GM18519 (cell line): Measurements from ENCODE around the gene CFAP299.
"Not testable (repeated sequence)": the region's sequence is repeated elsewhere in the genome, so short reads cannot be mapped to it uniquely, and the experiment has no call there.

Experiments
- ATAC-seq: cut with Tn5 transposase; IDR thresholded peaks from one replicate; pipeline ENCODE4 v1.9.1; 2021; ENCODE audit warnings: mild to moderate bottlenecking, moderate library complexity; ENCODE audit not compliant: unreplicated experiment, low FRiP score

CFAP299 gene

DNA sequence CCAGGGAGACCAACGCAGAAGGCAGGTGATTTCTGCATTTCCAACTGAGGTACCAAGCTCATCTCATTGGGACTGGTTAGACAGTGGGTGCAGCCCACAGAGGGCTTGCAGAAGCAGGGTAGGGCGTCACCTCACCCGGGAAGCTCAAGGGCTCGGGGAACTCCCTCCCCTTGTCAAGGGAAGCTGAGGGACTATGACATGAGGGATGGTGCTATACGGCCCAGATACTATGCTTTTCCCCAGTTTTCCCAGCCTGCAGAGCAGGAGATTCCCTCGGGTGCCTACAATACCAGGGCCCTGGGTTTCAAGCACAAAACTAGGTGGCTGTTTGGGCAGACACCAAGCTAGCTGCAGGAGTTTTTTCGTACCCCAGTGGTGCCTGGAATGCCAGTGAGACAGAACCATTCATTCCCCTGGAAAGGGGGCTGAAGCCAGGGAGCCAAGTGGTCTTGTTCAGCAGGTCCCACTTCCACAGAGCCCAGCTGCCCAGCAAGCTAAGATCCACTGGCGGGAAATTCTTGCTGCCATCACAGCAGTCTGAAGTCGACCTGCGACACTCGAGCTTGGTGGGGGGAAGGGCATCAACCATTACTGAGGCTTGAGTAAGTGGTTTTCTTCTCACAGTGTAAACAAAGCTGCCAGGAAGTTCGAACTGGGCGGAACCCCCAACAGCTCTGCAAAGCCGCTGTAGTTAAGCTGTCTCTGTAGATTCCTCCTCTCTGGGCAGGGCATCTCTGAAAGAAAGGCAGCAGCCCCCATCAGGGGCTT, 103.9 kb downstream of the CFAP299 start:
- ATAC-seq = not testable (repeated sequence)

DNA sequence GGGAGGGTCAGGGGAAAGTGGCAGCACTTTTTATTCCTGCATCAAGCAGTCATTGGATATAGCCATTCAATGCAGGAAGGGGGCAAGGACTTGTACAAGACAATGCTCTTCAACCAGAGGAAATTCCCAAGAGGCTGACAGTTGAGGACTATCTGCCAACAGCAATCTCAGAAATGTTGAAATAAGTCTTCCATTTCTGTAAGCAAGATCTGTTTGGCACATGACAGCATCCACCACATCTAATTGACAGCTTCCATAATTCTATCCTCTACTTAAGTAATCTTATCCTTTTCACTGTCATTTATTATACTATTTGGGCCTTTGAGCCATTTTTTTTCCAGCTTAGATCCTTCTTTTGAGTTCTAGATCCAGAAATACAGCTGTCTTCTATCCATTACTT, 110.7 kb downstream of the CFAP299 start:
- ATAC-seq = no peak

DNA sequence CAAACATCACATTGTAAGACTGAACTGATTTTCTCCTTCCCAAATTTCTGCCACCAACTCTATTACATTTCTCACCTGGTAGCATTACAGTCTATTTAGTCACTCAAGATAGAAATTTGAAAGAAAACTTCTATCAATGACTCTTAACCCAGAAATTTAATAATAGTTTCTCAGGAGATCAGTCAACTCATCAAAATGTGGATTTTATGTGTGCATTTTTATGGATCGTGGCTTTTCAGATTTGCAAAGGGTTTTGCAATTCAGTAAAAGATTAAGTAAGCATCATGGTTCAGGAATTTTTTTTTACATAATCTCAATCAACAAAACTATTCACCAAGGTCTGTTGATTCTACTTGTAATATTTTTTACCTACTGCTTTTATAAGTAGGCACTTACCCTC, 111.1 kb downstream of the CFAP299 start:
- ATAC-seq = no peak

DNA sequence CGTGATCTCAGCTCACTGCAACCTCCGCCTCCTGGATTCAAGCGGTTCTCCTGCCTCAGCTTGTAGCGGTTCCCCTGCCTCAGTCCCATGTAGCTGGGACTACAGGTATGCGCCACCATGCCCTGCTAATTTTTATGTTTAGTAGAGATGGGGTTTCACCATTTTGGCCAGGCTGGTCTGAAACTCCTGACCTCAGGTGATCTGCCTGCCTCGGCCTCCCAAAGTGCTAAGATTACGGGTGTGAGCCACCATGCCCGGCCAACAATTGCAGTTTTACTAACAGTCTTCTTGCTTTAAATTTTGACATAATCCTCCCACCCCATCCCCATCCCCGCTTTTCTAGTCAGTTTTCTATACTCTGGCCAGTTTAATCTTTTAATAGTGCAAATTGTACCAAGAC, 112.0 kb downstream of the CFAP299 start:
- no peak for ATAC-seq

DNA sequence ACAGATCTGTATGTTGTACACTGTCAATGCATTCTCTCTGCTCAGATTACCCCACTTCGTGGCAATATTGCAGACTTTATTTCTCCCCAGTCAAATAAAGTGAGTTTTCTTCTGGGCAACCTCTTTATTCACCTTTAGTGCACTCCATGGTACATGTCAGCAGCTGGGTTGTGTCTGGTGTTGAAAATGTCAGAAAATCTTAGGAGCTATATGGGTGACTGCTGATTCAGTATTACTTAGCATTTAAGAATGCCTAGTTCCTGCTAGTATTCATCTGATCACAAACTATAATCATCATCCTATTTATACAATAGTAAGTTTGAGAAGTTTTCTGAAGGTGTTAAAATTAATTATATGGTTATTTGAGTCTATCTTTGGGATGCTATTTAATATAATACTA, 112.5 kb downstream of the CFAP299 start:
- no peak for ATAC-seq

DNA sequence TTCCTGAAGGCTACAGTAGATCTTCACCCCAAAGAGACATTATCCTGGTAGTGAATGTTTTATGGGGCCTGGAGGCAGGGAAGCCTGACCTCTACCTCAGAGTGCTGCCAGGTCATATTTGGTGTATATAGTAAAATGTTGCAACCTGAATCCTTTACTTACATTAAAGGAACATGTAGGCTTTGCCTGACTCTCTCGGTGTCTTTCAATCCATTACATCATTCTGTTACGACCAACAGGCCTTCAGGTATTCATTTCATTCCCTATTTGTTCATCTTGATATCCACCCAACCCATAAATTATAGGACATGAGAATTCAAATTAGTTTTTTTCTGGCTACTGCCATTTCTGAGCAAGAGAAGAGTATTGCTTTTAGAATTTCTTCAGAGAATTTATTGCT, 116.5 kb downstream of the CFAP299 start:
- no peak for ATAC-seq

DNA sequence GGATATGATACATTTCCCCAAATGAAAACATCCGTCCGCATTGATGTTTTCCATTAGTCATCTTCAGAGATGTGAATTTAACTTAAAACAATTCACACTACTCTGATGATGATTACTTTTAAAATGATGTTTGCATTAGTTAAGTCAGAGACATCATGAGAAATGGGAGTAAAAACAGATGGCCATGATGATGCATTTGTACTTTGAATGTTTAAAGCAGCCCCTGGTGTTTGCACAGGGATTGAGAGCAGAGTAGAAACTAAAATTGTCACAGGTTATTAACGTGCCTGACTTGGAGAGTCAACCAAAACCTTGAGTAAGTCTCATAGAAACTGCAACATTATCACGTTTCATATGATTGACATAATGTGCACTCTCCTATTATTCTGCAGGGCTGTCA, 117.2 kb downstream of the CFAP299 start:
- ATAC-seq = no peak

DNA sequence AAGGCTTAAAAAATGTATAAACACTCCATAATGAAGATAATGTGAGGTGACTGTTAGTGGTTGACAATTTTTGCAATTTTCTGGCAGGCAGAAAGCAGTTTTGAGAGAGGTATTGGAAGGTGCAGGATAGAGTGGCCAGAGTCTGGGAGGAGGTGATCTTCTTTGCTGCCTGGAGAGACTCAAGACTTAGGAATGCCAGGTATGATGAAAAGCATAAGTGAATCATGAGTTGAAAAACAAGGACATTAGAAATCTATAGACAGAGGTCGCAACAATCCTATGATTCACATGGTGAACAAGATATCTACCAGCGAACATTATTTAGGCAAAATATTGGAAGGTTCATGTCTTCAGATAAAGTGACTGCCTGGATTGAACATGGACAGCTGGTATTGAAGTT, 118.5 kb downstream of the CFAP299 start:
- ATAC-seq = no peak

DNA sequence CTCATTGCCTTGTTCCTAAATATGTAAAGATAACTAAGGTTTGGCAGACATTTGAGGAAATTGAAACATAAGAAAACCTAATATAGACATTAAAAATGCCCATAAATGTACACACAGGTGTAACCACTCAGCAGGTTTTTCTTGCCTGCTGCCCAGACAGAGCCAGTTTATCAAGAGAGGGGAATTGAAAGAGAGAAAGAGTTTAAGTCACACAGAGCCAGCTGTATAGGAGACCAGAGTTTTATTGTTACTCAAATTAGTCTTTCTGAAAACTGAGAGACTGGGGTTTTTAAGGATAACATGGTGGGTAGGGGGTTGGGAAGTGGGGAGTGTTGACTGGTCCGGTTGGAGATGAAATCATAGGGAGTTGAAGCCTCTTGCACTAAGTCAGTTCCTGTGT, 119.0 kb downstream of the CFAP299 start:
- ATAC-seq = no peak

DNA sequence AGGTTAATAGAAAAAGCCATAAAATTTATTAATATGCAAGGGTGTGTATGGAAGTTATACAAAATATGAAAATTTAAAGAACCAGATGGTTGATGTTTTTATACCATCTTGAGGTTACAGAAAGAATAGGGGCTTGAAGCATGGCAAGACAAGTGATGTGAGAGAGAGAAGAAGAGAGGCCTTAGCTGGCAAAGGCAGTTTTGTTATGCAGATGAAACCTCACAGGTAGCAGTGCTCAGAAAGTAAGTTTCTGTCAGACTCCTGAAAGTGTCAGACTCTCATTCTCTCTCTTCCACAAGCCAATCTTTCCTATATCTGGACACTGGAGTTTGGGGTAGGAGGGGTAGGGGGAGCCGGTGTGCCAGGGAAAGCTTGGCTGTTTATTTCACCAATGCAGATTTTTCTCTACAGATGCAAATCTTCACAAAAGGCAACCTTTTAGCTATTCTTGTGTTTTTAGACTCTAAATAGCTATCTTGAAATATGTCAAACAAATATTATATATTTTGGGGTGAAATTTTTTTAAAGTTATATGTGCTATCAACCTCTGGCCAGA, 124.5 kb downstream of the CFAP299 start:
- ATAC-seq = no peak

DNA sequence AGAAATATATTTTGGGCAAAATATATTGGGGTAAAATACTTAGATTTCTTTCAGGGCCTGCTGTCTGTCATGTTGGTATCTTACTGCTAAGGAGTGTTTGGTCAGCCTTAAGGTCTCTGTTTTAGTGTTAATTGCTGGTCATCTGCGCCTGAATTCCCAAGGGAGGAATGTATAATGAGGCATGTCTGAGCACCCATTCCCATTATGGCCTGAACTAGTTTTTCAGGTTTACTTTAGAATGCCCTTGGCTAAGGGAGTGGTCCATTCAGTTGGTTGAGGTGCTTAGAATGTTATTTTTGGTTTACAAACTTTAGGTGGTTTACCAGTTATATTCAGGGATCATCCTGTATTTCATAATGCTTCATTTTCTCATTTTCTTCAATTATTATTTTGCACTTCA, 125.9 kb downstream of the CFAP299 start:
- ATAC-seq = no peak

DNA sequence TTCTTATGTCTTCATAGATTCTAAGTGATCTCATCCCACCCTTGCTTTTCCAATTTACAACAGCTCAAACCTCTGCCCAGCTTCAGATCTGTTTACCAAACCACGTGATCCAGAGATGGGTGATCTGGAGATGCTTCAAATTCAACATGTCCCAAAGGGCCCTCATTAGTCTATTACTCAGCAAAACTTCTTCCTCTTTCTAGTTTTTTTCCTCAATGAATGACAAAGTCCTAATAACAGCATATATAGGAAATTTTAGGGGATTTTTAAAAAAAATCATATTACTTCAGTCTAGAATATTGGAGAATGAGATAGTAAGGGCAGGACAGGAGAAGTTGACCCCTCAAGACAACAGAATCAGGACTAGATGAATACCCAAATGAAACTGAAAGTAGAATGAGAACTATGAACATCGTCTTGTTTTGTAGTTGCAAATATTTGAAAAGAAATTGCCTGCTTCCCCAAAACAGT, 127.1 kb downstream of the CFAP299 start:
- peak; percentile 79 for ATAC-seq

DNA sequence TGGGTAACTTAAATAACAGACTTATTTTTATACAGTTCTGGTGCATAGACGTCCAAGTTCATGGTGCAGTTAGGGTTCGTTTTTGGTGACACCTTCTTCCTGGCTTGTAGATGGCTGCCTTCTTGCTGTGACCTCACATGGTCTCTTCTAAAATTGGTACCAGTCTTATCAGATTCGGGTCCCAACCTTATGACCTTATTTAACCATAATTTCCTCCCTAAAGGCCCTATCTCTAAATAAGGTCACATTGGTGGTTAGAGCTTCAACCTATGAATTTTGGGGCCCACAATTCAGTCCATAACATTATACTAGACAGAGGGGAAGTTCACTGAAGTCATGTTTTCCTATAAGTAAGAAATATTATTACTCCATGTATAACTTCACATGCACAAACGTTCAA, 128.0 kb downstream of the CFAP299 start:
- ATAC-seq = no peak

DNA sequence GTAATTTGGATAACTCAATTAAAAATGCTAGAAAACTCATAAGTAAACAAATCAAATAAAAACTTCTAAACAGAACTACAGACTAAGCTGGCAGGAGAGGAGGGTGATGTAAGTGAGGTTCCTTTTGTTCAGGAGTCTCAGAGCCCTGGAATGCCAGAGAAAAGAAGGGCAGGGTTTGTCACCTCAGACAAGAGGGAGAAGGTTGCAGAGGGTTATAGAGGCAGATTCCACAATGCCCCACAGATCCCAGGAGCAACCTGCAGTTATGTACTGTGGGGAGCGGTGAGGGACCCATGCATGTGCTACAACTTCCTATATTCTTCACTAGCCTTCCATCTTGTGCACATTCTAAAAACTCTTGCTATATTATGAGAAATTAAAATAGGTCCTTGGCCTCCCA, 129.7 kb downstream of the CFAP299 start:
- no peak for ATAC-seq

DNA sequence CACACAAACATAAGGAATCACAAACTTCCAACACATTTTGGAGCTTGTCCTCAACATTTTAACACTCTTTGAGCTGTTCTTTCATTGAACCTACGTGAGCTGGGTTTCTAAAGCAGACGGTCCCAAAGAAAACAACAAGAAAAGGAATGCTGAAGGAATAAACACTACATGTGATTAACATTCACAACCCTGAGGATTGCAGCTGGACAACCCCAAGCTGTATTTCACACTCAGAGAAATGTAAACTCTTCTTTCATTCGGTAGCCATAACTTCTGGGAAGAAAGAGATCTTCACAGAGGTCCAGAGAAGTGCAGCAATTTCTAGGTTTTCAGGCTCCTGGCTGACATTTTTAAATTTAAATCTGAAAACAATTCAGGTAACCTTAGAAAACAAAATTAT, 130.2 kb downstream of the CFAP299 start:
- no peak for ATAC-seq

DNA sequence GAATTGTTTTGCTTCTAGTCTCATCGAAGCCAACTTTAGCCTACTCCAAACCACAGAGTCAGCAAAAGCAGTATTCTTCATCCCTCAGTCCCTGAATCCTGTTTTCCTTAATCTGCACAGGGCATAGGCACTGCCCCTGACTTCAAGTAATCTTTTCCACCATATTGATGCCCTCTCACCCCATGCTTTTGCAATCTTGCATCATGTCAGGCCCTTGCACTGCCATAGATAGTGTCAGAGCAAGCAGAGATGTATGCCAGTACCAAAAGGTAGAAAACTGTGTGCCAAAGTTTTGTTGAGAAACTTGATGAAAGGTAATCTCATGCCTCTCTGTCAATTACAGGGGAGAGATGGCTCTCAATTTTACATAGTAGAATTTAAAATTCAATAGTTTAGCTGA, 131.1 kb downstream of the CFAP299 start:
- ATAC-seq = no peak

DNA sequence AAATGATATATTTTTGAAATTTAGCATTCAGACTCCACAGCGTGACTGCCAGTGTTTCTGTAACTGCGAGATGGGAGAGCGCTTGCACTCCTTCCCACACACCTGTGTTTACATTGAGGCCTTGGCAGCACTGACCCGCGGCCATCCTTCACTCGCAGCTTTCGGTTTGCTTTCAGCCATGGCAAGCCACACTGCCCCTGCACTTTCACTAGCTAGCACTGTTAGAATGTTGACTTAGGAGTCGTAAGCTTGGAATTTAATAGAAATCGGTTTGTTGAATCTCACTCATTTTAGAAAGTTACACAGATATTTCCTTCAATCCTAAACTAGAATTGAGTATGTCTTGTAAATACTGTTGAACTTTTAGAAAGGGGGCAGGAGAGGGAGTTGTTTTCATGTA, 136.2 kb downstream of the CFAP299 start:
- no peak for ATAC-seq

DNA sequence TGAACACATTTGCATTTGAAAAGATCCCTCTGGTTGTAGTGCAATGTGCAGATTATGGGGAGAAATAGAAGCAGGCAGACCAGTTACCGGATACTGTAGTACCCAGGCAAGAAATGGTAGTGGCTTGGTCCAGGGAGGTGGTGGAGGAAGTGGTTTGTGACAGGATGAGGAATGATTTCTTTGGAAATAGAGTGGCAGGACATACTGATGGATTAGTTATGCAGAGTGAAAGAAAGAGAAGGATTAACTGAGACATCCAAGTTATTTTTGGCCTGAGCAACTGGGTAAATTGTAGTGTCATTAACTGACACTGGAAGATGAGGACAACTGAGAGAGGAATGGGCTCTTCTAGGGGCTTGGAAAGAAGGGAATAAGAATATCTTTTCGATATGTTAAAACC, 139.7 kb downstream of the CFAP299 start:
- no peak for ATAC-seq

DNA sequence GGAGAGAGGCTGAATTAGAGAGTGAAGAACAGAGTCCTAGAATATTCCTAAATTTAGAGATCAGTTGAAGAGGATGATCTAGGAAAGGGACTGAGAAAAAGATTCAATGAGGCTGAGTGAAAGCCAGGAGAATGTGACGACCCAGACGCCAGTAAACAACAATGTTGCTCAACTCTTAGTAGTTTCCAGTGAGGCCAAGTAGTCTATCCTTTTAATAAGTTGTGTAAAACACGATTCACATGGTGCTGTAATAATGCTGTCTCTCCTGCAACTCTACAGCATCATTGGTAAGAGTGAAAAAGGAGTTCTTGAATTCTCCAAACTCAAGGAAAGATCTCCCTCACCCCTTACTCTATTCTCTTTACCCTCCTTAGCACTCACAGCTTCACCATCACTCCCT, 140.3 kb downstream of the CFAP299 start:
- ATAC-seq = no peak

DNA sequence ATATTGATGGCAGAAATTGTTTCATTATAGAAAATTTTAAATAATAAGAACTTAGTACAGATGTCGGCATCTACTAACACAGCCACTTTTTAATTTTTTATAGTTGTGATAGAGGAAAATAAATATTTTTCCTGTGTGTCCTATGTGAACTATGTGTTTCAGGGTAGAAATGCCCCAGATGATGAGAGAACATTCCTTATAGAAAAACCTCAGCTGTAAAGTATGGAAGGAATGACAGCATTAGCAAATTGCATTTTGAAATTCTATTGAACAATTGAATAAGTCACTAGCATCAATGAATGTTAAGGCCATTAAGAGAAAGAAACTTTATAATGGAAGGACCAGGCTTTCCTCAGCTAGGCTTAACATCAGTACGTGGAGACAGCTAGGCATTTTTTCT, 149.2 kb downstream of the CFAP299 start:
- ATAC-seq = no peak

DNA sequence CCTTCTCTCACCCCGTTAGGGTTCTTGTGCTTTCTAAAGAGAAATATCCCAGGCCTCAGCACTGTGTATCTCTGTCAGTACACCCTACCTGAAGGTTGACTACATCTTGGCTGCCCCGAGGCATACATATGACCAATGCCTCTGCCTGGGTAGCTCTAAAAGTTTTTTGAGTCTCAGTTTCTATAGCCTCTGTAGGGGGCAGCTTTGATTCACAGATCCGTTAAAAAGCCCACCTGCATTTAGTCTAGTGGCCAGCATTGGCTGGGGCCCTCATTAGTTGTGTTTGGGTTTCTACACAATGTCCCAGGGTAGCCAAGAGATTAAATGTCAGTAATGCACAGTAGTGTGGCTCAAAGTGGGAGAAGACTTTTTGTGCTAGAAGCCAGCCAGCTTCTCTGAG, 151.1 kb downstream of the CFAP299 start:
- ATAC-seq = no peak

DNA sequence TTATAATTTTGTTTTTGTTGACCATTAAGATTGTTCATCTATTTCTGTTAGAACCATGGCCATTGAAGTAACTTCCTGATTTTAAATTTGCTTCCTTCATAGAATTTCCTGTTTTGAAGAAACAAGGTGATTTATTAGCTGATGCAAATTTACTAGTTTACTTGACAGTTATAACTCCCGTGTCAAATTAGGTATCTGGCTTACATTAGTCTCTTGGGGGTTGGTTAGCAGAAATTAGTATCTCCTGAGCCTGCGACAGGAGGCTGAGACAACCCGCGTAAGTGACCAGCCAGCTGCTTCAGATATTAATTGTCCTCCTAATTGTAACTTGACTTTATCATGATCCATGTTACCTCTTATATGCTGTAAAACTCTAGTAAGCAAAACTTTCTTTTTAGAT, 154.3 kb downstream of the CFAP299 start:
- ATAC-seq = no peak
